ENCODE results near the gene HINT2.

GRCh38 chr9:35858458-35858857 is 43.6 kb upstream of the HINT2 start:
- TF ChIP-seq ZNF274 (IDR thresholded peaks at IDR 0.05; ENCODE audit: low read depth, low read length), result no peak
- no peak for TF ChIP-seq YY1 (IDR thresholded peaks at IDR 0.05; ENCODE audit: insufficient read depth, insufficient read length)

Measured in NT2/D1 (cell line).